Suprapubic skin (tissue), 3 donors: ENCODE measurements around the gene ME3.

Experiments used
- EP300 ChIP-seq: sonication (generic); formaldehyde crosslinking; IDR thresholded peaks from one replicate; pipeline ENCODE4 v1.6.1; 2017; ENCODE audit warnings: antibody characterized with exemption
- POLR2A ChIP-seq, 2 donors: fragments of 450-650 bp; IDR thresholded peaks; one replicate each; pipeline ENCODE4 v1.6.1; 2017; ENCODE audit warnings: antibody characterized with exemption in 2 of 2, mild to moderate bottlenecking in 2 of 2, moderate library complexity in 2 of 2
- TF ChIP-seq, protein P1 (sequence below), 2 donors: fragments of 200-600 bp in 1 of 2; fragments of 450-650 bp in 1 of 2; sonication (generic) in 1 of 2; IDR thresholded peaks; one replicate each; pipeline ENCODE4 v1.5.1; 2016 to 2019; ENCODE audit warnings: antibody characterized with exemption in 2 of 2, mild to moderate bottlenecking in 1 of 2, moderate library complexity in 1 of 2

DNA sequence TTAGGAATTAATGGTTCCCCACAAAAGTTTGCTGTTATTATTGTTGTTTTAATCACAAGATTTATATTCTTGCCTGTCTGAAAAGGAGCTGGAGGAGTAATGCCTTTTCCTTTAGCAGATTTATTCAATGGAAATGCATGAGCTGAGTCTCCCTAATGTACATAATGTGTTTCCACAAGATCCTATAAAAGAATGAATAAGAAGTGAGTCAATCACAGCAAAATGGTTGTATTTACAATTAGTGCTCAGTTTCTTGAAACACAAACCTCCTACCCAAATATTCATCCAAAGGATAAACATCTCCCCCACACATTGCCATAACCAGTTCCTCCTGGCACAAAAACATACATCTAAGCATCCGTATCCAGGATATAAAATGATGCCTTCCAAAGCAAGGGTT lies 33.3 kb downstream of the ME3 start:
- TF ChIP-seq POLR2A (IDR thresholded peaks at IDR 0.05) (no peak), EP300 (no peak)
- TF ChIP-seq, protein P1, sequence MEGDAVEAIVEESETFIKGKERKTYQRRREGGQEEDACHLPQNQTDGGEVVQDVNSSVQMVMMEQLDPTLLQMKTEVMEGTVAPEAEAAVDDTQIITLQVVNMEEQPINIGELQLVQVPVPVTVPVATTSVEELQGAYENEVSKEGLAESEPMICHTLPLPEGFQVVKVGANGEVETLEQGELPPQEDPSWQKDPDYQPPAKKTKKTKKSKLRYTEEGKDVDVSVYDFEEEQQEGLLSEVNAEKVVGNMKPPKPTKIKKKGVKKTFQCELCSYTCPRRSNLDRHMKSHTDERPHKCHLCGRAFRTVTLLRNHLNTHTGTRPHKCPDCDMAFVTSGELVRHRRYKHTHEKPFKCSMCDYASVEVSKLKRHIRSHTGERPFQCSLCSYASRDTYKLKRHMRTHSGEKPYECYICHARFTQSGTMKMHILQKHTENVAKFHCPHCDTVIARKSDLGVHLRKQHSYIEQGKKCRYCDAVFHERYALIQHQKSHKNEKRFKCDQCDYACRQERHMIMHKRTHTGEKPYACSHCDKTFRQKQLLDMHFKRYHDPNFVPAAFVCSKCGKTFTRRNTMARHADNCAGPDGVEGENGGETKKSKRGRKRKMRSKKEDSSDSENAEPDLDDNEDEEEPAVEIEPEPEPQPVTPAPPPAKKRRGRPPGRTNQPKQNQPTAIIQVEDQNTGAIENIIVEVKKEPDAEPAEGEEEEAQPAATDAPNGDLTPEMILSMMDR (IDR thresholded peaks at IDR 0.05): no peak
